Measurements from ENCODE around the gene CPNE9. TPM values are rescaled to one million over a fixed set of nuclear protein-coding genes. Genes with fewer than 3 reads are reported as not detected.

The CPNE9 gene
- total and polyA plus RNA-seq, 2 of the 13 experiments (the other 11 are each of a cell fraction or from before 2014, with no cell fraction given) = 0.20 TPM; not detected in 1

DNA sequence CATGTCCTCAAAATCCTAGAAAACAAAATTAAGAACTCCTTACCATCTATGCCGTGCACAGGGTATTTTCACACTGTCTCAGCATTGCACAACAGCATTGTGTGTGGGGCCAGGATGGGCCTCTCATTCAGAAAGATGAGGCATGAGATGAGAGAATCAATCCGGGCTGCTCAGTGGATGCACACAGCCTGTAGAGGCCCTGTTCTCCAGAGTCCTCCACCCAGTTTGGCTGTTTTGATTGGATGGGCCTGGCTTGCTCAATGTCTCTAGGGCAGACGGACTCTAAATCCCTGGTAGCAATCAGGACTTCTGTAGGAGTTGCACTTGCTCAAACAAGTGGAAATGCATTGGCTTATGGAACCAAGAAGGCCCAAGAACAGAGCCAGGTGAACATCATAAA lies 20.2 kb upstream of the CPNE9 start (continued):
- TF ChIP-seq ZNF501 (CRISPR knock-in tag; IDR thresholded peaks at IDR 0.05) = no peak
- TF ChIP-seq TEAD3 (CRISPR knock-in tag; optimal IDR thresholded peaks at IDR 0.05; ENCODE audit: borderline replicate concordance) = no peak
- TF ChIP-seq SRSF9 (IDR thresholded peaks at IDR 0.05; ENCODE audit: borderline replicate concordance, insufficient read depth, low read depth, low read length, poor library complexity, severe bottlenecking) = no peak
- TF ChIP-seq, protein P1, sequence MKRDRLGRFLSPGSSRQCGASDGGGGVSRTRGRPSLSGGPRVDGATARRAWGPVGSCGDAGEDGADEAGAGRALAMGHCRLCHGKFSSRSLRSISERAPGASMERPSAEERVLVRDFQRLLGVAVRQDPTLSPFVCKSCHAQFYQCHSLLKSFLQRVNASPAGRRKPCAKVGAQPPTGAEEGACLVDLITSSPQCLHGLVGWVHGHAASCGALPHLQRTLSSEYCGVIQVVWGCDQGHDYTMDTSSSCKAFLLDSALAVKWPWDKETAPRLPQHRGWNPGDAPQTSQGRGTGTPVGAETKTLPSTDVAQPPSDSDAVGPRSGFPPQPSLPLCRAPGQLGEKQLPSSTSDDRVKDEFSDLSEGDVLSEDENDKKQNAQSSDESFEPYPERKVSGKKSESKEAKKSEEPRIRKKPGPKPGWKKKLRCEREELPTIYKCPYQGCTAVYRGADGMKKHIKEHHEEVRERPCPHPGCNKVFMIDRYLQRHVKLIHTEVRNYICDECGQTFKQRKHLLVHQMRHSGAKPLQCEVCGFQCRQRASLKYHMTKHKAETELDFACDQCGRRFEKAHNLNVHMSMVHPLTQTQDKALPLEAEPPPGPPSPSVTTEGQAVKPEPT (CRISPR knock-in tag; IDR thresholded peaks at IDR 0.05; ENCODE audit: low read depth) = no peak
- no peak for TF ChIP-seq ZNF7 (CRISPR knock-in tag; IDR thresholded peaks at IDR 0.05)
- TF ChIP-seq, protein P2, sequence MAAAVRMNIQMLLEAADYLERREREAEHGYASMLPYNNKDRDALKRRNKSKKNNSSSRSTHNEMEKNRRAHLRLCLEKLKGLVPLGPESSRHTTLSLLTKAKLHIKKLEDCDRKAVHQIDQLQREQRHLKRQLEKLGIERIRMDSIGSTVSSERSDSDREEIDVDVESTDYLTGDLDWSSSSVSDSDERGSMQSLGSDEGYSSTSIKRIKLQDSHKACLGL (CRISPR knock-in tag; IDR thresholded peaks at IDR 0.05) = no peak

DNA sequence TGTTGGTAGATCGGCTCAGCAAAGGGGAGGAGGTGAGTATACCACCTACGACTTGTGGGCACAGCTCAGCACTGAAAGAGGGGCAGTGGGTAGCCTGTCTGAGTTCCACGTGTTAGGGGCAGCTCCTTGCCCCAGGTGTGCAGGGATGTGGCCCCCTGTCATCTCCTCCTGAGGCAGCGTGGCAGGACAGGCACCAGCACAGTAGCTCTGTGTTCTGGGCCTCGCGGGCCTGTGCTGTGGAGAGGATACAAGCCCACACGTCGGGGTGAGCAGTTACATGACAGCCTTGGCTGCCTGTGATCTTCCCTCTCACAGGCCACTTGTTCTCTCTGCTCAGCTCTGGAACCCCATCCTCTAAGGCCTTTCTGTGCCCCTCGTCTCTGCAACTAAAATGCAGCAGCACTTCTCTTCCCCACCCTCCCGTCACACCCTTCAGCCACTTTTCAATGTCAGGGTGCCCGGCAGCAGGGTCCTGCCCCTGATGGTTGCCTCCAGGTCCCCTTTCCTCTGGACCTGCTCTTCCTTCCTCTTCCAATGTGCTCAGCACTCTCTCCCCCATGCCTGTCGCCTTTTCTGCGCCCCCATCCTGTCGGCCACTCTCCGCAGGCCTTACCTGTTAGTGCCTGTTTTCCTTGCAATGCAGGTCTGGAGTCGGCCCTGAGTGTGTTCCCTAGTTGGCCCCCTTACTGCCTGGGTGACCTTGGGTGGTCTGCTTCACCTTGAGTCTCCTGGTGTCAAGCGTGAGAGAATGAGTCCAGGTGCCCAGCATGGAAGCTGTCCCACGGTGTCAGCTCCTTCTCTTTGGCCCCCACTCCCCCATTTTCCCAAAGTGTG lies 18.2 kb upstream of the CPNE9 start:
- intact Hi-C loops (cut with micrococcal nuclease; ENCODE audit: unreplicated experiment) = no loop called here
- no TSS peak for BruUV-seq (replicated peaks)
- no peak overlapping the region for H3K4me2 ChIP-seq (ENCODE audit: low read depth, low read length)
- POLR2A ChIA-PET = no interaction called here
- in situ Hi-C loops (cut with HindIII; ENCODE audit: extremely low pct_ligation_motif_present, low pct_unique_long_range_greater_than_20kb) = no loop called here
- no peak overlapping the region for H2AFZ ChIP-seq (ENCODE audit: low read length)
- H4K20me1 ChIP-seq (ENCODE audit: insufficient read depth, low read length) = peaks cover 3% of the 10 kb centered on the region; the same call in 1 of the 2 replicates
- no peak overlapping the region for H3K4me3 ChIP-seq (replicated peaks in 1 of 3; ENCODE audit: insufficient read depth in 1 of 3, low read depth in 2 of 3, low read length in 3 of 3)
- H3K9ac ChIP-seq (ENCODE audit: insufficient read depth, low read depth, low read length) = no peak overlapping the region
- no peaks in the 10 kb centered on the region for H3K9me3 ChIP-seq (ENCODE audit: low read length)
- H3K27ac ChIP-seq (ENCODE audit: extremely low read length, insufficient read depth, low read length) = no peak overlapping the region
- 96% methylated on average over 12 of the region's 18 CpGs for WGBS (ENCODE audit: low lambda C conversion rate)
- no peak for TF ChIP-seq CHCHD3 (CRISPR knock-in tag; IDR thresholded peaks at IDR 0.05)
- no peak for TF ChIP-seq PAX8 (CRISPR knock-in tag; IDR thresholded peaks at IDR 0.05; ENCODE audit: borderline replicate concordance)
- DNase-seq (ENCODE audit: low spot score) (no peak), FAIRE-seq (no peak), ATAC-seq (no peak)
- no peaks in the 10 kb centered on the region for H3K27me3 ChIP-seq (ENCODE audit: control insufficient read depth in 1 of 2, insufficient read depth in 2 of 2, low read length in 2 of 2)
- peaks cover 18% of the 10 kb centered on the region for H3K4me1 ChIP-seq (ENCODE audit: insufficient read depth, low read length)
- H3K36me3 ChIP-seq (replicated peaks in 1 of 2; ENCODE audit: control insufficient read depth in 1 of 2, insufficient read depth in 2 of 2, low read length in 2 of 2) = peaks cover 47 to 82% of the 10 kb centered on the region in 2 experiments
- no peaks in the 10 kb centered on the region for H3K79me2 ChIP-seq (ENCODE audit: insufficient read depth, low read length)
- CTCF ChIA-PET (ENCODE audit: low intra/inter-chr PET ratio, low total read pairs) = no interaction called here

Measured in HepG2 (cell line).